ENCODE results near the gene DPP6.

The DPP6 gene

DNA sequence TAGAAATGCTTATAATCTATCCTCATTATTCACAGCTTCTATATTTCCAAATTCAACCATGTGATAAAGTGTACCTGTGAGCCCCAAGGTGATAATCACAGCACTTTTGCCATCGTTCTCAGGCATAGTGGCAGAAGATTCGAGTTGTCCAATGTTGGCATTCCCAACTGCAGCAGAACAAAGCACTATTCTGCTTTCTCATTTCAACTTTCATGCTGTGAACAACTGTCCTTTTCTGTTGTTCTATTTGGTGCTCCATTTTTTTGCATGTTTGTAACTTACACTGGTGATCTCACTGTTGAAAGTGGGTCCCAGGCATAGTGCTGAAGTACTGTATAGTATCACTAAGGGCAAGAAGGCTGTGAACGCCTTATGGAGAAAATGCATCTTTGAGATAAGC lies 512.5 kb downstream of the DPP6 start:
- H3K27ac ChIP-seq, result no peak overlapping the region
- TF ChIP-seq, protein P1, sequence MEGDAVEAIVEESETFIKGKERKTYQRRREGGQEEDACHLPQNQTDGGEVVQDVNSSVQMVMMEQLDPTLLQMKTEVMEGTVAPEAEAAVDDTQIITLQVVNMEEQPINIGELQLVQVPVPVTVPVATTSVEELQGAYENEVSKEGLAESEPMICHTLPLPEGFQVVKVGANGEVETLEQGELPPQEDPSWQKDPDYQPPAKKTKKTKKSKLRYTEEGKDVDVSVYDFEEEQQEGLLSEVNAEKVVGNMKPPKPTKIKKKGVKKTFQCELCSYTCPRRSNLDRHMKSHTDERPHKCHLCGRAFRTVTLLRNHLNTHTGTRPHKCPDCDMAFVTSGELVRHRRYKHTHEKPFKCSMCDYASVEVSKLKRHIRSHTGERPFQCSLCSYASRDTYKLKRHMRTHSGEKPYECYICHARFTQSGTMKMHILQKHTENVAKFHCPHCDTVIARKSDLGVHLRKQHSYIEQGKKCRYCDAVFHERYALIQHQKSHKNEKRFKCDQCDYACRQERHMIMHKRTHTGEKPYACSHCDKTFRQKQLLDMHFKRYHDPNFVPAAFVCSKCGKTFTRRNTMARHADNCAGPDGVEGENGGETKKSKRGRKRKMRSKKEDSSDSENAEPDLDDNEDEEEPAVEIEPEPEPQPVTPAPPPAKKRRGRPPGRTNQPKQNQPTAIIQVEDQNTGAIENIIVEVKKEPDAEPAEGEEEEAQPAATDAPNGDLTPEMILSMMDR (conservative IDR thresholded peaks at IDR 0.05), result no peak

- H3K27ac ChIP-seq, result no peak overlapping the region
- TF ChIP-seq, protein P1 (conservative IDR thresholded peaks at IDR 0.05), result peak; percentile 78
Observed at GRCh38 chr7:154566877-154567276, 514.7 kb downstream of the DPP6 start.

DNA sequence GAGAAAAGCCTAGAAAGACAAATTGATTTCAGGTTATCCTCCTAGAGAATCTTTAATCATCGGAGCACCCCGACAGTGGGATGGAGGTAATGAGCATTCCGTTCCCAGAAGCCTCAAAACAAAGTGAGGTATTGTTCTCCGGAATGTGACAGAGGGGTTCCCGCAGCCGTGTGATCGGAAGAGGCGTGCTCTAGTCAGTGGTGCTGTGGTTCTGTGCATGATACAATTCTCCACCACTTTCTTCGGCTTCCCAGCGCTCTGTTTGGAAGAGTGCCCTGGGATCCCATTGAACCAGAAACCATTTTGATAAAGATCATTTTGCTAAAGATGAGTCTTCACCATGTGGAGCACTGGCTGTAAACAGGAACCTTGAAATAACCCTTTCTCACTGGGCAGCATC lies 516.1 kb downstream of the DPP6 start:
- no peak overlapping the region for H3K27ac ChIP-seq
- TF ChIP-seq, protein P1 (conservative IDR thresholded peaks at IDR 0.05), result no peak

- TF ChIP-seq, protein P1 (conservative IDR thresholded peaks at IDR 0.05), result no peak
Observed at GRCh38 chr7:154569916-154570315, 517.7 kb downstream of the DPP6 start.

DNA sequence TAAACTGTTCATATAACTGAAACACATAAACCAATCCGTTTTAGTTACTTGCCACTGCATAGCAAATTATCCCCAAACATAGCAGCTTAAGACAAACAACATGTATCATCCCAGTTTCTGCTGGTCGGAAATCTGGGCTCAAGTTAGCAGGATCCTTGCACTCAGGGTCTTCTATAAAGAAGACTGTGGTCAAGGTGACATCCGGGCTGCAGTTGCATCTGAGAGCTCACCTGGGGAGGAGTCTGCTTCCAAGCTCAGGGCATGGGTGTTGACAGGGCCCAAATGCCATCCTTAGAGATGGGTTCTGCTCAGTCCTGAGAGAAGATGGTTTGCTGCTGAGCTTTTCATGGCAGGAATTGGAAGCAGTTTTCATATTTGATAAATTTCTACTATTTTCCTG lies 519.6 kb downstream of the DPP6 start:
- TF ChIP-seq, protein P1 (conservative IDR thresholded peaks at IDR 0.05), result no peak
- no peak overlapping the region for H3K27ac ChIP-seq

More at GRCh38 chr7:154569916-154570315, 517.7 kb downstream of the DPP6 start:
- no peak overlapping the region for H3K27ac ChIP-seq

DNA sequence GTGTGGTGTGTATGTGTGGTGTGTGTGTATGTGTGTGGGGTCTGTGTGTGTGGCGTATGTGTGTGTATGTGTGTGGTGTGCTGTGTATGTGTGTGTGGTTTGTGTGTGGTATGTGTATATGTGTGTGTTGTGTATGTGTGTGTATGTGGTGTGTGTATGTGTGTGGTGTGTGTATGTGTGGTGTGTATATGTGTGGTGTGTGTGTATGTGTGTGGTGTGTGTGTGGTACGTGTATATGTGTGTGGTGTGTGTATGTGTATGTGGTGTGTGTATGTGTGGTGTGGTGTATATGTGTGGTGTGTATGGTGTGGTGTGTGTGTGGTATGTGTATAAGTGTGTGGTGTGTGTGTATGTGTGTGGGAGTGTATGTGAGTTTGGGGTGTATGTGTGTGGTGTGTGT lies 522.0 kb downstream of the DPP6 start:
- TF ChIP-seq, protein P1 (conservative IDR thresholded peaks at IDR 0.05), result no peak
- no peak overlapping the region for H3K27ac ChIP-seq

- no peak overlapping the region for H3K27ac ChIP-seq
- TF ChIP-seq, protein P1 (conservative IDR thresholded peaks at IDR 0.05), result no peak
Observed at GRCh38 chr7:154575497-154575896, 523.3 kb downstream of the DPP6 start.

- no peak overlapping the region for H3K27ac ChIP-seq
Observed at GRCh38 chr7:154576604-154577003, 524.4 kb downstream of the DPP6 start.

More at GRCh38 chr7:154576604-154577003, 524.4 kb downstream of the DPP6 start:
- TF ChIP-seq, protein P1 (conservative IDR thresholded peaks at IDR 0.05), result no peak

Measured in VCaP (cell line).